Kasumi-1 (cell line): ENCODE results near the gene MYMK.
"Not testable (repeated sequence)": the region's sequence is repeated elsewhere in the genome, so short reads cannot be mapped to it uniquely, and the experiment has no call there.

Experiments used
- DNase-seq, 2 experiments: peaks; one replicate each; lab custom pipeline; 2025; lab: John Stamatoyannopoulos, UW

MYMK gene, protein sequence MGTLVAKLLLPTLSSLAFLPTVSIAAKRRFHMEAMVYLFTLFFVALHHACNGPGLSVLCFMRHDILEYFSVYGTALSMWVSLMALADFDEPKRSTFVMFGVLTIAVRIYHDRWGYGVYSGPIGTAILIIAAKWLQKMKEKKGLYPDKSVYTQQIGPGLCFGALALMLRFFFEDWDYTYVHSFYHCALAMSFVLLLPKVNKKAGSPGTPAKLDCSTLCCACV

DNA sequence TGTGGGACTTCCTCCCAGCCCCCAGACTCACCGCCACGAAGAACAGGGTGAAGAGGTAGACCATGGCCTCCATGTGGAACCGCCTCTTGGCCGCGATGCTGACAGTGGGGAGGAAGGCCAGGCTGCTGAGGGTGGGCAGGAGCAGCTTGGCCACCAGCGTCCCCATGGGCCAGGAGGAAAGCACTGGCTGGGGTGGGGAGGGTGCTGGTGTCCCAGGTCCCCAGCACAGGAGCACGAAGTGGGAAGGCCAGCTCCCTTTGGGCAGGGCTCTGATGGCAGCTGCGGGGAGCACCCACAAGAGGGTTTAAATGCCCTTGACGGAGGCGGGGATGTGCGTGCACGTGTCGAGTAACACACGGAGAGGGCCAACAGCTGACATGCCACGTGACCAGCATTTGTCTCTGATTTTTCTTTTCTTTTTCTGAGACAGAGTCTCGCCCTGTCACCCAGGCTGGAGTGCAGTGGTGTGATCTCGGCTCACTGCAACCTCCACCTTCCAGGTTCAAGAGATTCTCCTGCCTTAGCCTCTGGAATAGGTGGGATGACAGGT, at the start of gene MYMK:
Gene MYMK (minus strand): TSS at position 281 of the 550 bp plus-strand sequence. CDS start 115 bp downstream, at position 166.
- DNase-seq: no peak

DNA sequence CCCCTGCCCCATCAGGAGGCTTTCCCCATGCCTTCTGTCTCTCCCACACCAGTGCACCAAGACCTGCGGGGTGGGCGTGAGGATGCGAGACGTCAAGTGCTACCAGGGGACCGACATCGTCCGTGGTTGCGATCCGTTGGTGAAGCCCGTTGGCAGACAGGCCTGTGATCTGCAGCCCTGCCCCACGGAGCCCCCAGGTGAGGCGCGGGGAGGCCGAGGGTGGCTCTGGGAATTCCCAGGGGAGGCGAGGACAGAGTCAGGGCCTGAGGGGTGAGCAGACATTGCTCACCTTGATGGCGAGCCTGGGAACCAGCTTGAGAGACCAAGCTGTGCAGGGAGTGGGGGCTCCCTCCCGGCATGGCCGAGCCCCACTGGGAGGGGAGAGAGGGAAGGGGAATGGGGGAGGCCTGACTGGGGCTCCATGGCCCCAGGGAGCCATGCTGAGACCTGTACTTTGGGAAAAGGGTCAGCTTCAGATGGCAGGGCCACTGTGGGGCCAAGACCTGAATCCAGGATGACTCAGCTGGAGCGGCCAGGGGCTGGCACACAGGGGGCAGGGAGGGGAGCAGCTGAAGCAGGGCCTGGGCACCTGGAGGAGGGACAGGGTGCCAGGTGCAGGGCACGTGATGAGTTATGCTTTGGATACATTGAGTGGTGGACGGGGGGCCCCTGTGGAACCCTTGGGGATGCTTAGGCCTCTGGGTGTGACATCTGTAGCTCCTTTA, 49.2 kb upstream of the MYMK start:
- DNase-seq: no peak

DNA sequence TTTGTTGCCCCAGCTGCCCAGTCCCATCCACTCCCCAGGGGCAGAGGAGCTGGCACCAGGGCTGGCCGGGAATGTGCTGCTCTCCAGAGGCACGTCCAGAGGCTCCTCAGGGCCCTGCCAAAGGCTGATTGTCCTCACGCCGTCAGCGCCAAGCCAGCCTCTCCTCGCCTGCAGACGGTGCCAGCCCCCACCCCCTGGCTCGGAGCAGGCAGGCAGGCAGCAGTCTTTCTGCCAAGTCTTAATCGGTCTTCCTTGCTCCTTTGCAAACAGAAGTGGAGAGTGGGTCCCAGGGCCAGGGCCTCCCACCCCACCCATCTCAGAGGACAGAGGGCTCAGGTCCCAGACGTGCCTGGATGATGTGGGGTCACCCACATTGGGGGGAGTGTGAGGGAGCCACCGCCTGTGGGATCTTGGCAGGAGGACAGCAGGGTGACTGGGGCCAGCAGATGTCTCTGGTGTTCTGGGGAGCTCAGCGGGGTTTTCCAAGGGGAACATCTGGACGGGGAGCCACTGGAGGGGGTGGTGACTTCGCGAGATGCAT, 48.1 kb upstream of the MYMK start:
- DNase-seq: no peak

DNA sequence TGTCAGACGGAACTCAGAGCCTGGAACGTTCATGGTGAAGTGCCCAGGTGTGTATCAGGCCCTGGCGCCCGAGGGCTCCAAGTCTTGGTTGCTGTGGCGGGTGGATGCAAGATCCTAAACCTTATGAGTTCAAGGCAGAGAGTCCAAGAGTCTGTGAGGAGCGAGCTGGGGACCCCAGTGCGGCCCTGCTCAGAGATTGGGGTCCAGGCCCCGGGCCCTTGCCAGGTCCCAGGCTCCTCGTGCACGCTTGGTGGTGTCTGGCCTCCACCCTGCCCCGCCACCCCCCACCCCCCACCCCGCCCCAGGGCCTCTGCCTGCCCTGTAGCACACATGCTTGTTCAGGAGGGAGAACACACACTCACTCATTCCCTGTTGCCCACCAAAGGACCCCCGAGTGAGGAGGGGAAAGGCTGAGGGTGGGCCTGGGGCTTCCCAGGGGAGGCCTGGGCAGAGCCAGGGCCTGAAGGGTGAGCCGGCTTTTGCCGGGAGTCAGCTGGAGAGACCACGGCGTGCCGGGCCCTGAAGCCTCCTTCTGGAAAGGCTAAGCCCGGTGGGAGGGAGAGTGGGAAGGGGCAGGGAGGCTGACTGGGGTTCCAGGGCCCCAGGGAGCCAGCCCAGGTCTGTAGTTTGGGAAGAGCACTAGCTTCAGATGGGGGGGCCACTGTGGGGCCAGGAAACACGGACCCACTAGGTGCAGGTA, 47.3 kb upstream of the MYMK start:
- no peak for DNase-seq

DNA sequence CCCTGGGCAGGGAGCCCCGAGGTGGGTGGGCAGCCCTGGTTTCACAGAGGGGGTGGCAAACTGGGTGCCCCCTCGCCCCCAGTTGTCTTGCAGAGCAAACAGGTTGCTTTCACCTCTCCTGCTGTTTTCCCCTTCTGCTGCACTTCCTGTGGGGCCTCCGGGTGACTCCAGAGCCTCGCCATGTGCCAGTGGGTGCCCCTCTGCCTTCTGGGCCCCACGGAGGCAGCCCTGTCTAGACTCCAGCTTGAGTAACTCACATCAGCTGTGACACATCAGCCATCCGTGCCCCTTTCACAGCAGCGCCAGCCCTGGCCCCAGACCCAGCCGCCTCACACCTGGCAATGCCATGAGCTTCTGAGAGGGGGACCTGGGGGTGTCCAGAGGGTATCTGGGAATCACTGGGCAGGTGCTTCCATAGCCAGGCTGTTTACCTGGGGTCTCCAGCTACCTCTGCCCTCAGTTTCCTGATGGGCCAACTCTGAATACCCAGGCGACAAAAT, 46.7 kb upstream of the MYMK start:
- DNase-seq: no peak

DNA sequence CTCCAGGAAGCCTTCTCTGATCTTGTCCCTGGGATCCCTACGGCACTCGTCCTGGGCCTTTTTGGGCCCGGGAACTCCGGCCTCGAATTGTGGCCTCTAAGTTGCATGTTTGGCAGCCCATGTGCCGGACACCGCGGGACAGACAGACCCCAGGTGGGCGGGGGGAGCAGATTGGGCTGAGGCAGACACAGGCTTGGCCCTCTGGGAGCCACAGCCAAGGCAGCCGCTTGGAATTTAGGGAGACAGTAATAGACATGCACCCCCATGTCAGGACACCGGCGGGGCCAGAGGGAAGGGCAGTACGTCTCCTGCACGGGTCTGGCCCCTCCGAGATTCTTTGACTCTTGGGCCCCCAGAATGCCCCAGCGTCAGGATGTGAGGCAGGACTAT, 45.9 kb upstream of the MYMK start:
- no peak for DNase-seq

DNA sequence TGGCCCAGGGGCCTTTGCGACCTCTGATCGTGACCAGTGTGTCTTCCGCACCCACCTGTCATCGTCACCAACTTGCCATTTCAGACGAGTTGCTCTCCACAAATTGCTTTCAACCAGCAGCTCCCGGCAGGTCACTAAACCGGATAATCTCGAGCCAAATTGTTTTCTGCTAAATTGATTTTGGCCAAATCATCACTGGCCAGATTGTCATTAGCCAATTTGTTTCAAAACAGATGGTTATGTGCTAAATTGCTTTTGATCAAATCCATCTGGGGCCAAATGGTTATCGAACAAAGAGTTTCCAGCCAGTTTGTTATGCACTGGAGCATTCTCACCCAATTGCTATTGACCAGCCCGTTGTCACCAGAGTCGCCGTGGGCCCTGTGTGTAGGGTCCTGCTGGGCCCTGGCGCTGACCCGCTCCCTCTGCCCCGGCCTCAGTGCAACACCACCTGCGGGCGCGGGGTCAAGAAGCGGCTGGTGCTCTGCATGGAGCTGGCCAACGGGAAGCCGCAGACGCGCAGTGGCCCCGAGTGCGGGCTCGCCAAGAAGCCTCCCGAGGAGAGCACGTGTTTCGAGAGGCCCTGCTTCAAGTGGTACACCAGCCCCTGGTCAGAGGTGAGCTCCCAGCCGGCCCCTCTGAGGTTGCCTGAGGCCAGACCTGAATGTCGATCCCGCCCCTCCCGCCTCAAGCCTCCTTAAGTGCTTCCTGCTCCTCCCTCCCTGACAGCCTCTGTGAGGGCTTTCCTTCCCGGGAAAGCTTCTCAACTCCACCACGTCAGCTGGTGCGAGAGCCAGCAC, 45.3 kb upstream of the MYMK start:
- no peak for DNase-seq

DNA sequence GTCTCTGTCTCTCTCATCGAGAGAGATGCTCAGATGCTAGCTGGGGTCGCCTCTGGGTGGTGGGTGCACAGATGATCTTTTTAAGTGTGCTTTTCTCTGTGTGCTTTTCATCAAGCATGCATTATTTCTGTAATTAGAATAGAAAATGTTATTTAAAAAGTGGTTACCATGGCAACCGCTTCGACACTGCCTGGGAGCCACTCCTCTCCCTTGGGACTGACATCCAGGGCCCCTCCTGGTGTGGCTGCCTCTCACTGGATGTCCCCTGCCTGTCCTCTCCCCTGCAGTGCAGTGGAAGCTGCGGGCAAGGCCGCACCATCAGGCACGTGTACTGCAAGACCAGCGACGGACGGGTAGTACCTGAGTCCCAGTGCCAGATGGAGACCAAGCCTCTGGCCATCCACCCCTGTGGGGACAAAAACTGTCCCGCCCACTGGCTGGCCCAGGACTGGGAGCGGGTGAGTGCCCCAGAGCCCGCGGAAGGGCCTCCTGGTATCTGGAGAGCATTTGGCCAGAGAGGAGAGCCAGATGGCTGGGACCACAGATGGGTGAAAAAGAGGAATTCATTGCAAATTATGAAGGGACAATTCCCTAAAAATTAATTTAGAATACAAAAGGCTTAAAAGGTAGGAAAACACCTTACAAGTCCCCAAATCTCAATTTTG, 44.5 kb upstream of the MYMK start:
- DNase-seq: no peak

DNA sequence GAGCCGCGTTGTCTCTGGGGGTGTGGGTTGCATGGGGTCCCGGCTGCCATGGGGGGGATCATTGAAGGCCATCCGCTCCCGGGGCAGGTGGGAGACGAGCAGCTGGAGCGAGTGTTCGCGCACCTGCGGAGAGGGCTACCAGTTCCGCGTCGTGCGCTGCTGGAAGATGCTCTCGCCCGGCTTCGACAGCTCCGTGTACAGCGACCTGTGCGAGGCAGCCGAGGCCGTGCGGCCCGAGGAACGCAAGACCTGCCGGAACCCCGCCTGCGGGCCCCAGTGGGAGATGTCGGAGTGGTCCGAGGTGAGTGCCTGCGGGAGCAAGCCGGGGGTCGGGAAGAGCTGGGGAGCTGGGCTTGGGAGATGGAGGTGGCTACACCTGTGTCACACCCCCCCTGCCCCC, 43.4 kb upstream of the MYMK start:
- no peak for DNase-seq

DNA sequence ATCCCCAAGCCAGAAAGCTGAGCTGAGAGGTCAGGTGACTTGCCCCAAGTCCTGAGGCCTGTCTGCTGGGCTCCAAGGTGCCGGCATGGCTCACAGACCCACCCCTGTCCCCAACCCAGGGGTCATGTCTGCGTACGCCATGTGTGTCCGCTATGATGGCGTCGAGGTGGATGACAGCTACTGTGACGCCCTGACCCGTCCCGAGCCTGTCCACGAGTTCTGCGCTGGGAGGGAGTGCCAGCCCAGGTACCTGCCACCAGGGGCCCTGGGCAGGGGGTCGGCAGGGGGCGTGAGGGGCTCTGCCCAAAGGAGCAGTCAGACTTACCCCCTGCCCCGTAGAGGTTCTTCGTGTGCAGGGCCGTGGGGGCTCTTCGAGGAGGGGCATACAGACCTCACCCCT, 42.1 kb upstream of the MYMK start:
- no peak for DNase-seq

DNA sequence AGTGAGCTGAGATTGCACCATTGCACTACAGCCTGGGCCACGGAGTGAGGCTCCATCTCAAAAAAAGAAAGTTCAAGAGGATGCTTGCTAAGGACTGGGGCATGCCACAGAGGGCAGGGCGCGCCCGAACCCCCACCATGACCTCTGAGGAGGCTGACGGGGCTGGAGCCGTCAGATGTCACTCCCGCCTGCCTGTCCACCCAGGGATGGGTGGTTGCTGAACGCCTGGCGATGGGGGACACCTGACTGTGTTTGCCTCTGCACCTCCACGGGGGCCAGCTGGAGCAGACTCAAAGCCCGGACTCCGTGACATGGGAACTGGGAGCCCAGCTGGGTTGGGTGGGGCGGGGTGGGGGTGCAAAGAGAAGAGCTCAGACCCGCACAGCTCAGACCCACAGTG, 41.6 kb upstream of the MYMK start:
- no peak for DNase-seq

DNA sequence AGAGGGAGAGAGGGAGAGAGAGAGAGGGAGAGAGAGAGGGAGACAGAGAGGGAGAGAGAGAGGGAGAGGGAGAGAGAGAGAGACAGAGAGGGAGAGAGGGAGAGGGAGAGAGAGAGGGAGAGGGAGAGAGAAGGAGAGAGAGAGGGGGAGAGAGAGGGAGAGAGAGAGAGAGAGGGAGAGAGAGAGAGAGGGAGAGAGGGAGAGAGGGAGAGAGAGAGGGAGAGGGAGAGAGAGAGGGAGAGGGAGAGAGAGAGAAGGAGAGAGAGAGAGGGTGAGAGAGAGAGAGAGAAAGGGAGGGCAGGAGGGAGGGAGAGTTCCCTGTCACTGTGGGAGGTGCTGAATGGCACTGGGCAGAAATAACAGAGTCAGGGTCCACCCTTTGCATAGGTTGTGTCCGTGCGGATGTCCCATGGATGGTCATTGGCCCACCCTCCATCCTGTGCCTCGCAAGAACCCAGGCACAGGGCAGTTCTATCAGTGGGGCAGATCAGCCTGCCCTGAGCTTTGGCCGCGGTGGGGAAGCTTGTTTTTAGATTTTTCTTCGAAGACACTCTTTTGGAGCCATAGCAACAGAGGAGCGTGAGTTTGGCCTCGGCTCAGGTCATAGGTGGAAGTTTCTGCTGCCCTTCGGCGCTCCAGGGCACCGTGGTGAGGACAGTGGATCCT, 39.8 kb upstream of the MYMK start:
- DNase-seq: no peak

DNA sequence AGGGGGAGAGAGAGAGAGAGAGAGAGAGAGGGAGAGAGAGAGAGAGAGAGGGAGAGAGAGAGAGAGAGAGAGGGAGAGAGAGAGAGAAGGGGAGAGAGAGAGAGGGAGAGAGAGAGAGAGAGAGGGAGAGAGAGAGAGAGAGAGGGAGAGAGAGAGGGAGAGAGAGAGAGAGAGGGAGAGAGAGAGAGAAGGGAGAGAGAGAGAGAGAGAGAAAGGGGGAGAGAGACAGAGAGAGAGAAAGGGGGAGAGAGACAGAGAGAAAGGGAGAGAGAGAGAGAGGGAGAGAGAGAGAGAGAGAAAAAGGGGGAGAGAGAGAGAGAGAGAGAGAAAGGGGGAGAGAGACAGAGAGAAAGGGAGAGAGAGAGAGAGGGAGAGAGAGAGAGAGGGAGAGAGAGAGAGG, 39.1 kb upstream of the MYMK start:
- not testable (repeated sequence) for DNase-seq

DNA sequence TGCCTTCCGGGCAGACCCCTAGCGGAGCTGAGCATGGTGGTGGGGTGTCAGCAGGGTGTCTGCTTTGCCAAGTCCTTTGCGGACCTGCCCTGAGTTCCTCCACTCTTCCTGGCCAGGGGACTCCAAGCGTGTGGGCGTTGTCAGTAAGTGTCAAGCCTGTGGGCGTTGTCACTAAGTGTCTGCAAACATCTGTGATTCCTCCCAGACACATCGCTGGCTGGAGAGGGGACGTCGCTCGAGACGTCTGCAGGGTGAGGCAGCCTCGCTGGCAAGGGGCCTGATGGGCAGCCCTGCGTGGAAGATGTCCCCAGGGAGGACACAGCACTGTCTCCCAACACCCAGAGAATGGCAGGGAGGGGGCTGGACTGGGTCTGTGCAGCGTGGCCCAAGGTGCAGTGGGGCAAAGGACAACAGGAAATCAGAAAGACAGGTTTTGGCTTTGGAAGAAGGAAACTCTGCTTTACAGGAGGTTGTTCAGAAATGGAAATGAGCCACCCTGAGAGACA, 38.6 kb upstream of the MYMK start:
- DNase-seq: no peak

DNA sequence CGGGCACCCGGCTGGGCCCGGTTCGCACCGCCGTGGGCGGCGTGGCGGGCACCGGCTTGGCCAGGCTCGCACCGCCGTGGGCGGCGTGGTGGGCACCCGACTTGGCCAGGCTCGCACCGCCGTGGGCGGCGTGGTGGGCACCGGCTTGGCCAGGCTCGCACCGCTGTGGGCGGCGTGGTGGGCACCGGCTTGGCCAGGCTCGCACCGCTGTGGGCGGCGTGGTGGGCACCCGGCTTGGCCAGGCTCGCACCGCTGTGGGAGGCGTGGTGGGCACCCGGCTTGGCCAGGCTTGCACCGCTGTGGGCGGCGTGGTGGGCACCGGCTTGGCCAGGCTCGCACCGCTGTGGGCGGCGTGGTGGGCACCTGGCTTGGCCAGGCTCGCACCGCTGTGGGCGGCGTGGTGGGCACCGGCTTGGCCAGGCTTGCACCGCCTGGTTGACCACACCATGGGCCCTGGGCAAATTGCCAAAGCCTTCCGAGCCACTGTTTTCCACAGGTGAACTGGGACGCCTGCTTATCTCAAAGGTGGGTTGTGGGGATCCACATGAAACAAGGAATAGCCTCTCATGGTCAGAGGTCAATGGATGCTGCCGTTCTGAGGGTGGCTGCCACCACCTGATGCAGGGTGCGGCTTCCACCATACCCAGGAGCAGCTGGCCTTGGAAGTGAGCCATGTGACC, 38.0 kb upstream of the MYMK start:
- no peak for DNase-seq

DNA sequence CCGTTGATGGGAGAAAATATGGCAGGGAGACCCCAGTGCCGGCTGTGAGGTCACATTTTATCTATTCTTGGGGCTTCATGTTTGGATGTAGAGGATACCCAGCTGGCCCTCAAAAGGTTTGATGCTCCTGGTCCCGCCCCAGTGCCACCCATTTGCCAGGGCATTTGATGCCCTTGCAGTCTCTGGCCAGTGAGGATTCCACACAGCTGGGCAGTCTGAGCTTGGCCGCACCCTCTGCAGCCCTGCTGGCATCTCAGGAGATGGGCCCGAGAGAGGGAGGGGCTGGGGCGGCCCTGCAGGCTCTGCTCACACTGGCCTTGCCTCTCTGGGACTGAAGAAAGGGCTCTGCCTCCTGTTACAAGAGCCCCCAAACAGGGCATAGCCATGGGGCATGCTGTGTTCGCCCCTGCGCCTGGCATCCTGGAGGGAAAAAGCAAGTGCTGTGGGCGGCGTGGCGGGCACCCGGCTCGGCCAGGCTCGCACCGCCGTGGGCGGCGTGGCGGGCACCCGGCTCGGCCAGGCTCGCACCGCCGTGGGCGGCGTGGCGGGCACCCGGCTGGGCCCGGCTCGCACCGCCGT, 37.3 kb upstream of the MYMK start:
- no peak for DNase-seq

DNA sequence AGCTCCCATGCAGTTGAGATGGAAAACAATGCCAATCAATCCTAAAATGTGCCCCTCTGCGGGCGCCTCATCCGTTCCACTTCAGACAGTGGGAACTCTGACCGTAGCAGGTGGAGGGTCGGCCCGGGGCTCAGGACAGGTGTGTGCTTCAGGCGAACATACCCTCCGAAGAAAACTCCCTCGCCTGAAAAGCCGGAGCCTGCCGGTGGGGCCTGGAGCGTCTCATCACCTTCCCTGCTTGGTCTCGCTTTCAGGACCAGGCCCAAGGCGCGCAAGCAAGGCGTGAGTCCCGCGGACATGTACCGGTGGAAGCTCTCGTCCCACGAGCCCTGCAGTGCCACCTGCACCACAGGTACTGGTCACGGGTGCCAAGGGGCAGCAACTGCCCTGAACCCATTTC, 36.2 kb upstream of the MYMK start:
- no peak for DNase-seq

DNA sequence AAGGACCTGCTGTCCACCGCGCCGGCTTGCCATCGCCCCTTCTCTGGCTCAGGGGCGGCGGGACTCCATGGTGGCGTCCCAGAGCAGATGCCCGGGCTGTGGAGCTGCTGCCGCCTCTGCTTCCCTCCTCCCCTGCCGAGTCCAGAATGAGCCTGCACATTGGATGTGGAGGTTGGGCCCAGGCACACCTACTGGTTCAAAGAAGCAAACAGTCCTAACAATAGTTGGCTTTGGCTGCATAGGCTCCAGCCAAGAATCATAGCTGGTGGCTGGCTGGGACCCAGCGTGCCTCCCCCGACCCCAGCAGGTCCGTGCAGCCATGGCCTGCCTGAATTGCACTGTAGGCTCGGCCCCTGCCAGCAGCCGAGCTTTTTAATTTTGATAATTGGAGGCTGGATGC, 35.6 kb upstream of the MYMK start:
- no peak for DNase-seq
